Measurements from ENCODE around the gene ITPRIP.

ITPRIP gene

GRCh38 chr10:104273899-104274575 lies 64.2 kb downstream of the ITPRIP start:
- TF ChIP-seq CTCF (IDR thresholded peaks at IDR 0.05; ENCODE audit: insufficient read depth, low read depth, low read length, missing control alignments), result no peak
- H3K4me3 ChIP-seq (ENCODE audit: low read length), result no peak overlapping the region
- no peak for DNase-seq (ENCODE audit: low read depth)

GRCh38 chr10:104273286-104273685 lies 65.0 kb downstream of the ITPRIP start:
- no peak for TF ChIP-seq CTCF (IDR thresholded peaks at IDR 0.05; ENCODE audit: insufficient read depth, low read depth, low read length, missing control alignments)
- no peak overlapping the region for H3K4me3 ChIP-seq (ENCODE audit: low read length)
- peak; percentile 6 for DNase-seq (ENCODE audit: low read depth)

GRCh38 chr10:104268713-104269645 lies 69.3 kb downstream of the ITPRIP start, which contains the start of gene GSTO2:
Gene GSTO2 (plus strand): TSS chr10:104269184. CDS start chr10:104274916, 5,732 bp downstream.
- TF ChIP-seq CTCF (IDR thresholded peaks at IDR 0.05; ENCODE audit: insufficient read depth, low read depth, low read length, missing control alignments), result no peak
- DNase-seq (ENCODE audit: low read depth), result peak; percentile 100
- peak within 1 kb of the TSS; percentile 94 for H3K4me3 ChIP-seq (ENCODE audit: low read length)

GRCh38 chr10:104268405-104268712 lies 69.9 kb downstream of the ITPRIP start:
- peak overlapping the region; percentile 94 for H3K4me3 ChIP-seq (ENCODE audit: low read length)
- no peak for TF ChIP-seq CTCF (IDR thresholded peaks at IDR 0.05; ENCODE audit: insufficient read depth, low read depth, low read length, missing control alignments)
- peak; percentile 38 for DNase-seq (ENCODE audit: low read depth)

GRCh38 chr10:104267721-104268404 lies 70.4 kb downstream of the ITPRIP start:
- peak; percentile 7 for DNase-seq (ENCODE audit: low read depth)
- TF ChIP-seq CTCF (IDR thresholded peaks at IDR 0.05; ENCODE audit: insufficient read depth, low read depth, low read length, missing control alignments), result no peak

GRCh38 chr10:104264783-104265182 lies 73.5 kb downstream of the ITPRIP start:
- DNase-seq (ENCODE audit: low read depth), result no peak
- H3K4me3 ChIP-seq (ENCODE audit: low read length), result no peak overlapping the region
- TF ChIP-seq CTCF (IDR thresholded peaks at IDR 0.05; ENCODE audit: insufficient read depth, low read depth, low read length, missing control alignments), result no peak

More at GRCh38 chr10:104267721-104268404, 70.4 kb downstream of the ITPRIP start:
- peak overlapping the region; percentile 94 for H3K4me3 ChIP-seq (ENCODE audit: low read length)
